Brain pericyte (primary cell): ENCODE data around the gene WTAP.
"Not testable (repeated sequence)": the region's sequence is repeated elsewhere in the genome, so short reads cannot be mapped to it uniquely, and the experiment has no call there.

Experiments used
- DNase-seq: peaks from one replicate; pipeline ENCODE4 v3.0.0-alpha.2; 2012; ENCODE audit warnings: low read depth, low spot score

Gene WTAP

GRCh38 chr6:159693894-159694545 is 33.3 kb upstream of the WTAP start:
- DNase-seq, result no peak

- no peak for DNase-seq
These were observed 31.3 kb upstream of the WTAP start for GRCh38 chr6:159695984-159696383.

- DNase-seq, result no peak
These were observed 26.3 kb upstream of the WTAP start for GRCh38 chr6:159700970-159701369.

GRCh38 chr6:159701413-159701999 is 25.8 kb upstream of the WTAP start:
- peak; percentile 51 for DNase-seq

GRCh38 chr6:159710603-159711002 is 16.7 kb upstream of the WTAP start:
- not testable (repeated sequence) for DNase-seq

- DNase-seq, result not testable (repeated sequence)
These were observed 14.9 kb upstream of the WTAP start for GRCh38 chr6:159712389-159712788.

- no peak for DNase-seq
These were observed 13.3 kb upstream of the WTAP start for GRCh38 chr6:159713984-159714383.

- no peak for DNase-seq
These were observed 12.9 kb upstream of the WTAP start for GRCh38 chr6:159714404-159714803.

- DNase-seq, result no peak
These were observed 12.1 kb upstream of the WTAP start for GRCh38 chr6:159715166-159715565.

- no peak for DNase-seq
These were observed 11.7 kb upstream of the WTAP start for GRCh38 chr6:159715605-159716004.

GRCh38 chr6:159716247-159717096 is 10.8 kb upstream of the WTAP start:
- DNase-seq, result no peak

- DNase-seq, result no peak
These were observed 8.7 kb upstream of the WTAP start for GRCh38 chr6:159718634-159719033.

GRCh38 chr6:159719287-159719686 is 8.0 kb upstream of the WTAP start:
- DNase-seq, result no peak

- DNase-seq, result no peak
These were observed 6.6 kb upstream of the WTAP start for GRCh38 chr6:159720708-159721107.

GRCh38 chr6:159721981-159722380 is 5.3 kb upstream of the WTAP start:
- DNase-seq, result not testable (repeated sequence)

- no peak for DNase-seq
These were observed 4.7 kb upstream of the WTAP start for GRCh38 chr6:159722655-159723054.

- DNase-seq, result no peak
These were observed 4.0 kb upstream of the WTAP start for GRCh38 chr6:159723259-159723658.

- DNase-seq, result no peak
These were observed 2.5 kb upstream of the WTAP start for GRCh38 chr6:159724778-159725177.

- not testable (repeated sequence) for DNase-seq
These were observed 2.1 kb upstream of the WTAP start for GRCh38 chr6:159725208-159725607.

- no peak for DNase-seq
These were observed 920 bp upstream of the WTAP start for GRCh38 chr6:159726255-159726917.

- DNase-seq, result no peak
These were observed 575 bp downstream of the WTAP start for GRCh38 chr6:159727717-159728445.
